ENCODE measurements around the gene ZBED1.

DNA sequence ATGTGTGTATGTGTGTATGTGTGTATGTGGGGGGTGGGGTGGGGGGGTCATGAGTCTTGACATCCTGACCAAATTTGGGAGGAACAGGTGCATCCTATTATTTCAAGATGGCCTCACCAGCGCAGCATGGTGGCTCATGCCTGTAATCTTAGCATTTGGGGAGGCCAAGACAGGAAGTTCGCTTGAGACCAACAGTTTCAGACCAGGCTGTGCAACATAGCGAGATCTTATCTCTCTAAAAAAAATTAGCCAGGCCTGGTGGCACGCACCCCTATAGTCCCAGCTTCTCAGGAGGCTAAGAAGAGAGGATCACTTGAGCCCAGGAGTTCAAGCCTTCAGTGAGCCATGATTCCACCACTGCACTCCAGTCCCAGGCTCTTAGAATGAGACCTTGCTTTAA, 47.0 kb upstream of the ZBED1 start:
- TF ChIP-seq, protein P1, sequence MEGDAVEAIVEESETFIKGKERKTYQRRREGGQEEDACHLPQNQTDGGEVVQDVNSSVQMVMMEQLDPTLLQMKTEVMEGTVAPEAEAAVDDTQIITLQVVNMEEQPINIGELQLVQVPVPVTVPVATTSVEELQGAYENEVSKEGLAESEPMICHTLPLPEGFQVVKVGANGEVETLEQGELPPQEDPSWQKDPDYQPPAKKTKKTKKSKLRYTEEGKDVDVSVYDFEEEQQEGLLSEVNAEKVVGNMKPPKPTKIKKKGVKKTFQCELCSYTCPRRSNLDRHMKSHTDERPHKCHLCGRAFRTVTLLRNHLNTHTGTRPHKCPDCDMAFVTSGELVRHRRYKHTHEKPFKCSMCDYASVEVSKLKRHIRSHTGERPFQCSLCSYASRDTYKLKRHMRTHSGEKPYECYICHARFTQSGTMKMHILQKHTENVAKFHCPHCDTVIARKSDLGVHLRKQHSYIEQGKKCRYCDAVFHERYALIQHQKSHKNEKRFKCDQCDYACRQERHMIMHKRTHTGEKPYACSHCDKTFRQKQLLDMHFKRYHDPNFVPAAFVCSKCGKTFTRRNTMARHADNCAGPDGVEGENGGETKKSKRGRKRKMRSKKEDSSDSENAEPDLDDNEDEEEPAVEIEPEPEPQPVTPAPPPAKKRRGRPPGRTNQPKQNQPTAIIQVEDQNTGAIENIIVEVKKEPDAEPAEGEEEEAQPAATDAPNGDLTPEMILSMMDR (optimal IDR thresholded peaks at IDR 0.05 in 1 of 3, IDR thresholded peaks at IDR 0.05 in 1 of 3, conservative IDR thresholded peaks at IDR 0.05 in 1 of 3; ENCODE audit: extremely low read depth in 1 of 3, insufficient read depth in 2 of 3, low read length in 3 of 3): no peak
- no peak for TF ChIP-seq EZH2 (IDR thresholded peaks at IDR 0.05; ENCODE audit: low read length)

Data from keratinocyte (primary cell).